VCaP (cell line): ENCODE measurements around the gene IGF2BP2.
A peak's percentile ranks its signal among the peaks of the same experiment; 100 is the strongest.
"Not testable (repeated sequence)": the region's sequence is repeated elsewhere in the genome, so short reads cannot be mapped to it uniquely, and the experiment has no call there.

Experiments used
- H3K27ac ChIP-seq: fragments of 450-650 bp; 2 replicates; pipeline ENCODE4 v1.5.1; 2017
- CTCF ChIP-seq: fragments of 450-650 bp; conservative IDR thresholded peaks from 2 replicates; pipeline ENCODE4 v1.5.1; 2017; ENCODE audit warnings: mild to moderate bottlenecking, moderate library complexity

IGF2BP2 gene

GRCh38 chr3:185768578-185768982, 56.3 kb downstream of the IGF2BP2 start:
- TF ChIP-seq CTCF = peak; percentile 83
- not testable (repeated sequence) for H3K27ac ChIP-seq

GRCh38 chr3:185767002-185767688, 57.7 kb downstream of the IGF2BP2 start:
- no peak overlapping the region for H3K27ac ChIP-seq
- no peak for TF ChIP-seq CTCF

GRCh38 chr3:185766329-185767001, 58.4 kb downstream of the IGF2BP2 start:
- TF ChIP-seq CTCF = no peak
- H3K27ac ChIP-seq = no peak overlapping the region

- H3K27ac ChIP-seq = no peak overlapping the region
- TF ChIP-seq CTCF = no peak
These were observed 59.9 kb downstream of the IGF2BP2 start for GRCh38 chr3:185764980-185765370.

- no peak for TF ChIP-seq CTCF
- H3K27ac ChIP-seq = no peak overlapping the region
These were observed 60.5 kb downstream of the IGF2BP2 start for GRCh38 chr3:185764163-185764979.

DNA sequence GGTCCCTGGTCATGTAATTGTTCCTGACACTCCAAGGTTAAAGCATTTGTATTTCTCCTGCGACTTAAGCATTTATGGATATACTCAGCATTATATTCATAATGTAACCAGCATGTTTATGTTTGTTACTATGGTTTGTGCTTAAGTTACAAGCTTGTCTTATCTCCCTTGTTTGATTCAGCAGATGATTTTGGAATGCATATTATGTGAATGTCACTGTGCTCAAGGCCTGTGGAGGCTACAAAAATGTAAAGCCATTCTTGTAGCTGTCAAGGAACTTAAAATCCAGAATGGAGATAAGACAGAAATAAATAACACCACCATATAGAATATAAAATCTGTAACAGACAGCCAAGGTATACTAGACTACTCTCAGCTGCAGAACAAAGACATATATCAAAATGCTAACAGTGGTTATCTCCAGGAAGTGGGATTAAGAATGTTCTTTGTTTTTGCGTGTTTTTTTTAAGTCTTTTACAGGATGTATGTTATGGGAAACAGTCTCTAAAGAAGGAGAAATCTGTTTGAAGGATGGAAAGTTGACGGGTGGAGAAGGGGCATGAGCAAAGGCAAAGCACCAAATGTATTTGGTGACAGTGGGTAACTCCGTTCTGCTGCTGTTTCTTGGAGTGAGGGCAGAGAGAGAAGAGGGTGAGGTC, 61.4 kb downstream of the IGF2BP2 start:
- TF ChIP-seq CTCF = no peak
- no peak overlapping the region for H3K27ac ChIP-seq

- no peak for TF ChIP-seq CTCF
- H3K27ac ChIP-seq = no peak overlapping the region
These were observed 64.3 kb downstream of the IGF2BP2 start for GRCh38 chr3:185760550-185760949.
